ENCODE results near the gene CCL1. TPM values are rescaled to one million over a fixed set of nuclear protein-coding genes. Genes with fewer than 3 reads are reported as not detected.

The CCL1 gene
- total RNA-seq, 1 experiment from 2014 or later, result not detected

DNA sequence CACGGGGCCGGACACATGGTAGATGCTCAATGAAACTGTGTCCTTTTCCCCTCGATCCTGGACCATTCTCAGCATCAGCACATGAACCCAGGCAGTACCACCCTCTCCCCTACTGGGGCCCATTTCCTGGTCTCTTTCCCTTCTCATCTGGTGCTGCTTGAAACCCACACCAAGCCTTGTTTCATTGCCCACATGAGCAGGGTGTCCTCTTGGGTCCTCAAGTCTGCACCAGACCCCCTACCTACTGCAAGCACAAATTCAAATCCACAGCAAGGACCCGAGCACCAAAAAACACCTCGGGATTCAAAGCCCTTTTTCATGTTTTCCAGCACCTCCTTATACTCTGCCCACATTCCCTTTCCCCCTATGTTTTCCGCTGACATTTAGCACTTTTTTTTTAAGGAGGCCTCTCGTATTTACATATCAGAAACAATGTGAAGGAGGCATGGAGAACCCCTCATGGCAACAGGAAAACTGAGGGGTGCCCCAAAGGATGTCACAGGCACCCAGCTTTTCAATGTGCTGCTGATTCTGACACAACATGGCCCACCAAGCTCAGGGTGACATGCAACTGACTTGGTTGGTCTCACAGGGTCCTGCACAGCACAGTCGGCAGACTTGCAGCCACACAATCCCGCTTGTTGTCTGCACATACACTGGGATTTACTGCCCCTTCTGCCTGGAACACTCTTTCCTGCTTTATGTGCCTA lies 4.6 kb upstream of the CCL1 start:
- Mint-ChIP-seq H3K4me3 (no peak overlapping the region), H3K4me1 (peaks cover 16% of the 10 kb centered on the region), H3K27ac (no peak overlapping the region), H3K36me3 (no peaks in the 10 kb centered on the region), H3K9me3 (no peaks in the 10 kb centered on the region), H3K27me3 (ENCODE audit: low read depth) (peaks cover 9% of the 10 kb centered on the region; the same call in 1 of the 2 replicates)
- TF ChIP-seq, protein P1, sequence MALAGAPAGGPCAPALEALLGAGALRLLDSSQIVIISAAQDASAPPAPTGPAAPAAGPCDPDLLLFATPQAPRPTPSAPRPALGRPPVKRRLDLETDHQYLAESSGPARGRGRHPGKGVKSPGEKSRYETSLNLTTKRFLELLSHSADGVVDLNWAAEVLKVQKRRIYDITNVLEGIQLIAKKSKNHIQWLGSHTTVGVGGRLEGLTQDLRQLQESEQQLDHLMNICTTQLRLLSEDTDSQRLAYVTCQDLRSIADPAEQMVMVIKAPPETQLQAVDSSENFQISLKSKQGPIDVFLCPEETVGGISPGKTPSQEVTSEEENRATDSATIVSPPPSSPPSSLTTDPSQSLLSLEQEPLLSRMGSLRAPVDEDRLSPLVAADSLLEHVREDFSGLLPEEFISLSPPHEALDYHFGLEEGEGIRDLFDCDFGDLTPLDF (CRISPR knock-in tag; IDR thresholded peaks at IDR 0.05), result no peak
- TF ChIP-seq GTF2I (CRISPR knock-in tag; conservative IDR thresholded peaks at IDR 0.05) (no peak), SMAD4 (CRISPR knock-in tag; IDR thresholded peaks at IDR 0.05) (no peak), TEAD4 (CRISPR knock-in tag; IDR thresholded peaks at IDR 0.05) (no peak), OVOL2 (CRISPR knock-in tag; IDR thresholded peaks at IDR 0.05; ENCODE audit: borderline replicate concordance) (no peak), ZBTB21 (CRISPR knock-in tag; IDR thresholded peaks at IDR 0.05; ENCODE audit: borderline replicate concordance) (no peak), TEAD1 (CRISPR knock-in tag; IDR thresholded peaks at IDR 0.05) (no peak)
- TF ChIP-seq, protein P2, sequence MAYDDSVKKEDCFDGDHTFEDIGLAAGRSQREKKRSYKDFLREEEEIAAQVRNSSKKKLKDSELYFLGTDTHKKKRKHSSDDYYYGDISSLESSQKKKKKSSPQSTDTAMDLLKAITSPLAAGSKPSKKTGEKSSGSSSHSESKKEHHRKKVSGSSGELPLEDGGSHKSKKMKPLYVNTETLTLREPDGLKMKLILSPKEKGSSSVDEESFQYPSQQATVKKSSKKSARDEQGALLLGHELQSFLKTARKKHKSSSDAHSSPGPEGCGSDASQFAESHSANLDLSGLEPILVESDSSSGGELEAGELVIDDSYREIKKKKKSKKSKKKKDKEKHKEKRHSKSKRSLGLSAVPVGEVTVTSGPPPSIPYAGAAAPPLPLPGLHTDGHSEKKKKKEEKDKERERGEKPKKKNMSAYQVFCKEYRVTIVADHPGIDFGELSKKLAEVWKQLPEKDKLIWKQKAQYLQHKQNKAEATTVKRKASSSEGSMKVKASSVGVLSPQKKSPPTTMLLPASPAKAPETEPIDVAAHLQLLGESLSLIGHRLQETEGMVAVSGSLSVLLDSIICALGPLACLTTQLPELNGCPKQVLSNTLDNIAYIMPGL (CRISPR knock-in tag; IDR thresholded peaks at IDR 0.05), result no peak
- TF ChIP-seq, protein P3, sequence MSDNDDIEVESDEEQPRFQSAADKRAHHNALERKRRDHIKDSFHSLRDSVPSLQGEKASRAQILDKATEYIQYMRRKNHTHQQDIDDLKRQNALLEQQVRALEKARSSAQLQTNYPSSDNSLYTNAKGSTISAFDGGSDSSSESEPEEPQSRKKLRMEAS (CRISPR knock-in tag; IDR thresholded peaks at IDR 0.05), result no peak
- DNase-seq (ENCODE audit: low spot score) (no peak), ATAC-seq (no peak)
- POLR2A ChIA-PET, result no interaction called here
- CTCF ChIA-PET, result interaction anchor here (0.8 to 2.4 kb wide), 3 partner anchors 52 to 167 kb away, joined by 3 to 7 read pairs (median 3); no protein-coding TSS in a partner anchor

DNA sequence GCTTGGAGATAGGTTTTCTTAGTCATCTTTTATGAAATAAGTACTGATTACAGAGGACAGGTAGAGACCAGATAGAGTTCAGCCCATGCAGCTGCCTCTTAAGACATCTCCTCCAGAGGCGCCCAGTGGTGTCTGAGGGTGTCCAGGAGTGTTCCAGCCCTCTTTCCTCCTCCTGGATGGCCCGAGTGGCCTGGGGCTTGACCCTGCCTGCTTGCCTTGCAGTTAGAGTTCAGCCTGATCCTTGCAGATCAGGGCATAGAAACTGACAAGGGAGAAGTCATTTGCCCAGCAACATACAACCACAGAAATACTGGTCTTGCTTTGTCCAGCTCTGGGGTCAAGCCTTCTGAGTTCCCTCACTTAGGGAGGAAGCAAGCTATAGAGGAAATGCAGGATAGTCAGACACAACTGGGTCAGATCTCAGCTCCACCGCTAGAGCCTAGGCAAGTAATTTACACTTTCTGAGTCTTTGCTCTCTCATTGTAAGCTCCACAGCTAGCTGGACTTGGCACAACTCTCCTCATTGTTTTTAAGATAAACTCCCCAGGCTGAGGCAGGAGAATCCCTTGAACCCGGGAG lies 3.6 kb upstream of the CCL1 start:
- CTCF ChIA-PET, result interaction anchor here (1.0 to 1.2 kb wide), 3 partner anchors 9 to 196 kb away, joined by 3 read pairs; no protein-coding TSS in a partner anchor
- H3K9me3 Mint-ChIP-seq, result no peaks in the 10 kb centered on the region
- ATAC-seq, result no peak

More for the DNA sequence above, 3.6 kb upstream of the CCL1 start:
- POLR2A ChIA-PET, result no interaction called here
- no peak for DNase-seq (ENCODE audit: low spot score)
- H3K27me3 Mint-ChIP-seq (ENCODE audit: low read depth), result peaks cover 13% of the 10 kb centered on the region; the same call in 1 of the 2 replicates
- H3K4me3 Mint-ChIP-seq, result no peak overlapping the region
- no peak overlapping the region for H3K27ac Mint-ChIP-seq
- TF ChIP-seq ZBTB21 (CRISPR knock-in tag; IDR thresholded peaks at IDR 0.05; ENCODE audit: borderline replicate concordance), result no peak
- TF ChIP-seq ZNF416 (CRISPR knock-in tag; IDR thresholded peaks at IDR 0.05), result no peak
- no peak for TF ChIP-seq ZNF317 (CRISPR knock-in tag; IDR thresholded peaks at IDR 0.05; ENCODE audit: borderline replicate concordance, low read depth)
- TF ChIP-seq OVOL2 (CRISPR knock-in tag; IDR thresholded peaks at IDR 0.05; ENCODE audit: borderline replicate concordance), result no peak
- no peak for TF ChIP-seq FOXP1 (CRISPR knock-in tag; IDR thresholded peaks at IDR 0.05; ENCODE audit: borderline replicate concordance)
- TF ChIP-seq, protein P3 (CRISPR knock-in tag; IDR thresholded peaks at IDR 0.05), result no peak
- TF ChIP-seq NFE2L1 (CRISPR knock-in tag; IDR thresholded peaks at IDR 0.05), result no peak
- no peak for TF ChIP-seq NR1H2 (CRISPR knock-in tag; IDR thresholded peaks at IDR 0.05)
- TF ChIP-seq, protein P4, sequence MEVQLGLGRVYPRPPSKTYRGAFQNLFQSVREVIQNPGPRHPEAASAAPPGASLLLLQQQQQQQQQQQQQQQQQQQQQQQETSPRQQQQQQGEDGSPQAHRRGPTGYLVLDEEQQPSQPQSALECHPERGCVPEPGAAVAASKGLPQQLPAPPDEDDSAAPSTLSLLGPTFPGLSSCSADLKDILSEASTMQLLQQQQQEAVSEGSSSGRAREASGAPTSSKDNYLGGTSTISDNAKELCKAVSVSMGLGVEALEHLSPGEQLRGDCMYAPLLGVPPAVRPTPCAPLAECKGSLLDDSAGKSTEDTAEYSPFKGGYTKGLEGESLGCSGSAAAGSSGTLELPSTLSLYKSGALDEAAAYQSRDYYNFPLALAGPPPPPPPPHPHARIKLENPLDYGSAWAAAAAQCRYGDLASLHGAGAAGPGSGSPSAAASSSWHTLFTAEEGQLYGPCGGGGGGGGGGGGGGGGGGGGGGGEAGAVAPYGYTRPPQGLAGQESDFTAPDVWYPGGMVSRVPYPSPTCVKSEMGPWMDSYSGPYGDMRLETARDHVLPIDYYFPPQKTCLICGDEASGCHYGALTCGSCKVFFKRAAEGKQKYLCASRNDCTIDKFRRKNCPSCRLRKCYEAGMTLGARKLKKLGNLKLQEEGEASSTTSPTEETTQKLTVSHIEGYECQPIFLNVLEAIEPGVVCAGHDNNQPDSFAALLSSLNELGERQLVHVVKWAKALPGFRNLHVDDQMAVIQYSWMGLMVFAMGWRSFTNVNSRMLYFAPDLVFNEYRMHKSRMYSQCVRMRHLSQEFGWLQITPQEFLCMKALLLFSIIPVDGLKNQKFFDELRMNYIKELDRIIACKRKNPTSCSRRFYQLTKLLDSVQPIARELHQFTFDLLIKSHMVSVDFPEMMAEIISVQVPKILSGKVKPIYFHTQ (CRISPR knock-in tag; IDR thresholded peaks at IDR 0.05), result no peak
- TF ChIP-seq CREB1 (CRISPR knock-in tag; IDR thresholded peaks at IDR 0.05), result no peak
- TF ChIP-seq, protein P5, sequence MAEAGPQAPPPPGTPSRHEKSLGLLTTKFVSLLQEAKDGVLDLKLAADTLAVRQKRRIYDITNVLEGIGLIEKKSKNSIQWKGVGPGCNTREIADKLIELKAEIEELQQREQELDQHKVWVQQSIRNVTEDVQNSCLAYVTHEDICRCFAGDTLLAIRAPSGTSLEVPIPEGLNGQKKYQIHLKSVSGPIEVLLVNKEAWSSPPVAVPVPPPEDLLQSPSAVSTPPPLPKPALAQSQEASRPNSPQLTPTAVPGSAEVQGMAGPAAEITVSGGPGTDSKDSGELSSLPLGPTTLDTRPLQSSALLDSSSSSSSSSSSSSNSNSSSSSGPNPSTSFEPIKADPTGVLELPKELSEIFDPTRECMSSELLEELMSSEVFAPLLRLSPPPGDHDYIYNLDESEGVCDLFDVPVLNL (CRISPR knock-in tag; IDR thresholded peaks at IDR 0.05; ENCODE audit: borderline replicate concordance, low read depth), result no peak
- no peak for TF ChIP-seq NFATC4 (CRISPR knock-in tag; IDR thresholded peaks at IDR 0.05)
- no peak for TF ChIP-seq GRHL2 (CRISPR knock-in tag; IDR thresholded peaks at IDR 0.05; ENCODE audit: insufficient replicate concordance, severe bottlenecking)
- TF ChIP-seq, protein P6, sequence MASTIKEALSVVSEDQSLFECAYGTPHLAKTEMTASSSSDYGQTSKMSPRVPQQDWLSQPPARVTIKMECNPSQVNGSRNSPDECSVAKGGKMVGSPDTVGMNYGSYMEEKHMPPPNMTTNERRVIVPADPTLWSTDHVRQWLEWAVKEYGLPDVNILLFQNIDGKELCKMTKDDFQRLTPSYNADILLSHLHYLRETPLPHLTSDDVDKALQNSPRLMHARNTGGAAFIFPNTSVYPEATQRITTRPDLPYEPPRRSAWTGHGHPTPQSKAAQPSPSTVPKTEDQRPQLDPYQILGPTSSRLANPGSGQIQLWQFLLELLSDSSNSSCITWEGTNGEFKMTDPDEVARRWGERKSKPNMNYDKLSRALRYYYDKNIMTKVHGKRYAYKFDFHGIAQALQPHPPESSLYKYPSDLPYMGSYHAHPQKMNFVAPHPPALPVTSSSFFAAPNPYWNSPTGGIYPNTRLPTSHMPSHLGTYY (CRISPR knock-in tag; IDR thresholded peaks at IDR 0.05), result no peak
- H3K4me1 Mint-ChIP-seq, result peaks cover 19% of the 10 kb centered on the region
- no peaks in the 10 kb centered on the region for H3K36me3 Mint-ChIP-seq

Measured in WTC11 (cell line).